ENCODE data around the gene EPS8L3.

Gene EPS8L3, protein sequence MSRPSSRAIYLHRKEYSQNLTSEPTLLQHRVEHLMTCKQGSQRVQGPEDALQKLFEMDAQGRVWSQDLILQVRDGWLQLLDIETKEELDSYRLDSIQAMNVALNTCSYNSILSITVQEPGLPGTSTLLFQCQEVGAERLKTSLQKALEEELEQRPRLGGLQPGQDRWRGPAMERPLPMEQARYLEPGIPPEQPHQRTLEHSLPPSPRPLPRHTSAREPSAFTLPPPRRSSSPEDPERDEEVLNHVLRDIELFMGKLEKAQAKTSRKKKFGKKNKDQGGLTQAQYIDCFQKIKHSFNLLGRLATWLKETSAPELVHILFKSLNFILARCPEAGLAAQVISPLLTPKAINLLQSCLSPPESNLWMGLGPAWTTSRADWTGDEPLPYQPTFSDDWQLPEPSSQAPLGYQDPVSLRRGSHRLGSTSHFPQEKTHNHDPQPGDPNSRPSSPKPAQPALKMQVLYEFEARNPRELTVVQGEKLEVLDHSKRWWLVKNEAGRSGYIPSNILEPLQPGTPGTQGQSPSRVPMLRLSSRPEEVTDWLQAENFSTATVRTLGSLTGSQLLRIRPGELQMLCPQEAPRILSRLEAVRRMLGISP

DNA sequence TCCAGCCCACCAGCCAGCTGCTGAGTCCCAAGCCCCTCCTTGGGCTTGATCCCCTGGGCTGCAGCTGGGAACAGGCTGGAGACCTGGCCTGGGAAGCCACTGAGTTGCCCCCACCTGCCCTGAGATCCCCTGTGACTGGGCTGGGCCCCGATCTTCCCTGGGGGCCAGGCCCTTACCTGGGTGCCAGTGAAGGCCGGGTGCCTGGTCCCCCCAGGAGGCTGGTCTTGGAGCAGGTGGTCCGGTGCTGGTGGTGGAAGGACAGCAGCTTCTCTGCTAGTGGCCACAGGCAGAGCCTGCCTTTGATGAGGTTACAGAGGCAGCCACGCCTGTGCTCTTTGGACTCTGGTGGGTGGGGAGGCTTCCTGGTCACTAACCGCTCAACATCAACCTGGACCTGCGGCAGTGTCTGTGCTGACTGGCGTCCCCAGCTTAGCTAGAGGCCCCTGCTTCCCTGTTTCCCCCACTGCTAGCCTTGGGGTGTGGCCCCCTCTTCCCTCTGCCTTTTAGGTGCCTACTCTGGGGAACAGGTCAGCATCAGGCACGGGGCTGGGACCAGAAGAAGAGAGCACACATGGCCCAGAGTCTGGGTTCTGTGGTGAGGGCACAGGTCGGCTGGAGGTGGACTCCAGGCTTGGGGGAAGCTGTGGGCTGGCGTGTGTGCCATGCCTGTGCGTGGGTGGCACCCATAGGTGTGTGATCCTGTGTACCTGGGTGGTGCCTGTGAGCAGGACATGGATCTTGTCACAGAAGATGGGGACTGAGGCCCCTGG is at the start of gene EPS8L3:
EPS8L3 (minus strand) TSS at position 278 of the 770 bp plus-strand sequence. CDS start 2,174 bp downstream, outside the sequence.
- no peak for TF ChIP-seq CTCF (IDR thresholded peaks at IDR 0.05)
- Histone ChIP-seq H3K27ac (peak within 1 kb of the TSS in 1 of 2 donors; percentile 15), H3K4me3 (no peak within 1 kb of the TSS)
- peak; percentile 55 for DNase-seq (ENCODE audit: low spot score)

- no peak for TF ChIP-seq CTCF (IDR thresholded peaks at IDR 0.05)
- no peak for DNase-seq (ENCODE audit: low spot score)
- no peak overlapping the region for H3K27ac ChIP-seq
- no peak overlapping the region for H3K4me3 ChIP-seq
These were observed 49.1 kb upstream of the EPS8L3 start for GRCh38 chr1:109812691-109813393.

DNA sequence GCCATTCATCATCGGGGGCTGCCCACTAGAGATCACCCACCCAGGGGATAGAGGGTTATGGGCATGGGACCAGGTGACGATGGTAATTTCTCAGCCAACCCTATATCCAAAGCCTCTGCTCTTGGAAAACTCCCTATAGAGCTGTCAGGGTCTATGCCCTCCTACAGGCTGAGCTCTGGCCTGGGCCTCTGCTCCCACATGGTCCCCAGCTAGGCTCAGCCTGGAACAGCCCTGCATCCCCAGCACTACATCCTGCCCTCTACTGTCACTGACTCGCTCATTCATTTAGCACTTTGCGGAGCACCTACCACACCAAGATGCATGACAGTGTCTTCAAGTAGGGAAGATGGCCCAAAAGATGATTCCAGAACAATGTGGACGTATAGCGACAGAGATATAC is 45.0 kb upstream of the EPS8L3 start:
- Histone ChIP-seq H3K4me3 (no peak overlapping the region), H3K27ac (no peak overlapping the region)
- DNase-seq (ENCODE audit: low spot score) = no peak
- no peak for TF ChIP-seq CTCF (IDR thresholded peaks at IDR 0.05)

GRCh38 chr1:109807822-109808680 is 44.3 kb upstream of the EPS8L3 start:
- no peak for TF ChIP-seq CTCF (IDR thresholded peaks at IDR 0.05)
- DNase-seq (ENCODE audit: low spot score) = no peak
- Histone ChIP-seq H3K4me3 (no peak overlapping the region), H3K27ac (no peak overlapping the region)

GRCh38 chr1:109807402-109807801 is 43.7 kb upstream of the EPS8L3 start:
- TF ChIP-seq CTCF (IDR thresholded peaks at IDR 0.05) = no peak
- Histone ChIP-seq H3K27ac (no peak overlapping the region), H3K4me3 (no peak overlapping the region)
- no peak for DNase-seq (ENCODE audit: low spot score)

All from coronary artery (tissue), 2 donors.